Panc1 (cell line): Measurements from ENCODE around the gene FHIT. TPM values are rescaled to one million over a fixed set of nuclear protein-coding genes. Genes with fewer than 3 reads are reported as not detected.

Experiments used
- ATAC-seq: fragments of 200-7000 bp; cut with Tn5 transposase; 2 replicates; pipeline ENCODE4 v1.9.1; 2020; ENCODE audit warnings: mild to moderate bottlenecking, moderate library complexity
- BruUV-seq: library from RNA; stranded (reverse); fragments of 400-500 nt; replicated peaks from 2 replicates; lab custom pipeline; 2021; lab: Mats Ljungman, UMichigan
- CTCF ChIA-PET: fragments of 300-600 bp; sonication (Branson Sonifier 250); formaldehyde crosslinking; loops from one replicate; lab custom pipeline; 2022; ENCODE audit warnings: antibody characterized with exemption; lab: Charles Lee
- POLR2A ChIA-PET: fragments of 300-600 bp; sonication (Branson Sonifier 250); formaldehyde crosslinking; loops from one replicate; lab custom pipeline; 2022; ENCODE audit warnings: antibody characterized with exemption; lab: Charles Lee
- DNase-seq: peaks from one replicate; pipeline ENCODE4 v3.0.0-alpha.2; 2010; ENCODE audit warnings: low read depth, low spot score
- H3K27ac ChIP-seq: 2 replicates; pipeline ENCODE4 v1.5.1; 2011; ENCODE audit warnings: mild to moderate bottlenecking, low read length, inconsistent platforms
- H3K27me3 ChIP-seq: fragments of 200-500 bp; sonication (Bioruptor generic); 2 replicates; pipeline ENCODE4 v1.6.0; 2014; ENCODE audit warnings: low read length, inconsistent platforms; ENCODE audit not compliant: control insufficient read depth, insufficient read depth
- H3K36me3 ChIP-seq: fragments of 200-500 bp; sonication (Bioruptor generic); 2 replicates; pipeline ENCODE4 v1.5.1; 2014; ENCODE audit warnings: inconsistent platforms, mild to moderate bottlenecking, low read length, moderate library complexity; ENCODE audit not compliant: control insufficient read depth, insufficient read depth
- H3K4me1 ChIP-seq: 2 replicates; pipeline ENCODE4 v1.5.1; 2011; ENCODE audit warnings: inconsistent platforms, mild to moderate bottlenecking, low read length, moderate library complexity; ENCODE audit not compliant: control insufficient read depth, insufficient read depth
- H3K4me3 ChIP-seq, 2 experiments: 2 replicates each; pipeline ENCODE4 v1.5.1; 2011 to 2012; ENCODE audit warnings: low read depth in 2 of 2, low read length in 2 of 2, mild to moderate bottlenecking in 2 of 2, inconsistent platforms in 1 of 2, moderate library complexity in 1 of 2
- H3K9me3 ChIP-seq: fragments of 200-500 bp; sonication (Bioruptor generic); 2 replicates; pipeline ENCODE4 v1.5.1; 2014; ENCODE audit warnings: low read depth, mild to moderate bottlenecking, inconsistent platforms, low read length, moderate library complexity; ENCODE audit not compliant: control insufficient read depth, insufficient read depth
- CTCF ChIP-seq: fragments of 450-650 bp; IDR thresholded peaks from 2 replicates; pipeline ENCODE4 v1.5.1; 2017; ENCODE audit warnings: mild to moderate bottlenecking
- POLR2AphosphoS5 ChIP-seq: IDR thresholded peaks from 2 replicates; pipeline ENCODE4 v1.6.1; 2012; ENCODE audit warnings: mild to moderate bottlenecking, low read depth, low read length, moderate library complexity
- REST ChIP-seq, 2 experiments: IDR thresholded peaks; 2 replicates each; pipeline ENCODE4 v1.6.1; 2011 to 2012; ENCODE audit warnings: low read depth in 2 of 2, control low read depth in 1 of 2, low read length in 1 of 2, mild to moderate bottlenecking in 1 of 2, moderate library complexity in 1 of 2; ENCODE audit not compliant: insufficient read depth in 1 of 2
- SIN3A ChIP-seq: IDR thresholded peaks from 2 replicates; pipeline ENCODE4 v1.6.1; 2012; ENCODE audit warnings: low read depth, mild to moderate bottlenecking, low read length, moderate library complexity, borderline replicate concordance; ENCODE audit not compliant: insufficient read depth
- TCF7L2 ChIP-seq: IDR thresholded peaks from 2 replicates; pipeline ENCODE4 v1.6.1; 2011; ENCODE audit warnings: mild to moderate bottlenecking, low read depth, low read length, inconsistent platforms
- in situ Hi-C: cut with HindIII; loops from 2 replicates; pipeline ENCODE4 v1.10.0; 2016; ENCODE audit warnings: low sequenced_read_pairs, low pct_unique_long_range_greater_than_20kb
- intact Hi-C: fragments of 100-400 bp; cut with micrococcal nuclease; formaldehyde crosslinking; loops from one replicate; pipeline ENCODE4 v1.10.0; 2022; ENCODE audit not compliant: unreplicated experiment
- total RNA-seq: library from RNA; stranded (reverse); gene quantifications from one replicate; pipeline ENCODE4 v1.2.1, GENCODE V29; 2021; ENCODE audit not compliant: unreplicated experiment

FHIT gene
- total RNA-seq, 1 experiment from 2014 or later = 2.2 TPM

GRCh38 chr3:60636846-60637245, 614.4 kb downstream of the FHIT start:
- Histone ChIP-seq H3K4me1 (no peaks in the 10 kb centered on the region), H3K27ac (no peak overlapping the region), H3K9me3 (no peaks in the 10 kb centered on the region), H3K4me3 (no peak overlapping the region), H3K36me3 (no peaks in the 10 kb centered on the region), H3K27me3 (no peaks in the 10 kb centered on the region)
- in situ Hi-C loops = no loop called here
- intact Hi-C loops = no loop called here
- ATAC-seq (no peak), DNase-seq (no peak)
- ChIA-PET CTCF (no interaction called here), POLR2A (no interaction called here)
- BruUV-seq = no TSS peak
- TF ChIP-seq POLR2AphosphoS5 (no peak), CTCF (no peak), REST (IDR thresholded peaks at IDR 0.05; ENCODE audit: insufficient read depth in 1 of 2, low read depth in 2 of 2, low read length in 1 of 2) (no peak), SIN3A (no peak), TCF7L2 (no peak)

GRCh38 chr3:60633644-60634043, 617.6 kb downstream of the FHIT start:
- Histone ChIP-seq H3K9me3 (no peaks in the 10 kb centered on the region), H3K4me1 (no peaks in the 10 kb centered on the region), H3K36me3 (no peaks in the 10 kb centered on the region), H3K27ac (no peak overlapping the region), H3K4me3 (no peak overlapping the region), H3K27me3 (no peaks in the 10 kb centered on the region)
- BruUV-seq = no TSS peak
- TF ChIP-seq SIN3A = no peak
- TF ChIP-seq POLR2AphosphoS5 = no peak
- TF ChIP-seq CTCF = no peak
- no peak for TF ChIP-seq REST (IDR thresholded peaks at IDR 0.05; ENCODE audit: insufficient read depth in 1 of 2, low read depth in 2 of 2, low read length in 1 of 2)
- TF ChIP-seq TCF7L2 = no peak
- CTCF ChIA-PET = no interaction called here
- POLR2A ChIA-PET = no interaction called here
- DNase-seq = no peak
- intact Hi-C loops = no loop called here
- ATAC-seq = no peak
- in situ Hi-C loops = no loop called here
